Putamen (tissue), 1 donor: ENCODE data around the gene ZNF70.
A peak's percentile ranks its signal among the peaks of the same experiment; 100 is the strongest.

Source experiments
- DNase-seq: peaks from one replicate; pipeline ENCODE4 v3.0.0-alpha.2; 2016; ENCODE audit warnings: low spot score

Gene ZNF70

GRCh38 chr22:23716811-23717801 lies 33.8 kb downstream of the ZNF70 start:
- peak; percentile 87 for DNase-seq

GRCh38 chr22:23715806-23716375 lies 35.0 kb downstream of the ZNF70 start:
- no peak for DNase-seq

- DNase-seq: no peak
These were observed 36.0 kb downstream of the ZNF70 start for GRCh38 chr22:23714596-23715578.

GRCh38 chr22:23713696-23714595 lies 37.0 kb downstream of the ZNF70 start:
- no peak for DNase-seq

- DNase-seq: no peak
These were observed 38.7 kb downstream of the ZNF70 start for GRCh38 chr22:23712256-23712655.

- no peak for DNase-seq
These were observed 41.8 kb downstream of the ZNF70 start for GRCh38 chr22:23709107-23709506.

GRCh38 chr22:23708270-23708669 lies 42.6 kb downstream of the ZNF70 start:
- no peak for DNase-seq

GRCh38 chr22:23705358-23705757 lies 45.6 kb downstream of the ZNF70 start:
- no peak for DNase-seq

GRCh38 chr22:23704829-23705228 lies 46.1 kb downstream of the ZNF70 start:
- no peak for DNase-seq

GRCh38 chr22:23704062-23704461 lies 46.9 kb downstream of the ZNF70 start:
- DNase-seq: no peak

- DNase-seq: no peak
These were observed 50.2 kb downstream of the ZNF70 start for GRCh38 chr22:23700706-23701105.

- DNase-seq: no peak
These were observed 52.2 kb downstream of the ZNF70 start for GRCh38 chr22:23698673-23699235.

GRCh38 chr22:23698094-23698493 lies 52.8 kb downstream of the ZNF70 start:
- DNase-seq: no peak

GRCh38 chr22:23697031-23697970 lies 53.6 kb downstream of the ZNF70 start:
- no peak for DNase-seq

- no peak for DNase-seq
These were observed 54.5 kb downstream of the ZNF70 start for GRCh38 chr22:23696326-23696851.

- DNase-seq: no peak
These were observed 55.2 kb downstream of the ZNF70 start for GRCh38 chr22:23695571-23696325.

- DNase-seq: no peak
These were observed 55.8 kb downstream of the ZNF70 start for GRCh38 chr22:23695141-23695540.

GRCh38 chr22:23693979-23694680 lies 56.8 kb downstream of the ZNF70 start:
- no peak for DNase-seq
